Astrocyte (in vitro differentiated cells and primary cell): ENCODE measurements around the gene LRIG3. TPM values are rescaled to one million over a fixed set of nuclear protein-coding genes. Genes with fewer than 3 reads are reported as not detected.

Source experiments
- DNase-seq: peaks from one replicate; pipeline ENCODE4 v3.0.0-alpha.2; 2010; ENCODE audit warnings: low read depth
- FAIRE-seq: peaks from 2 replicates; lab custom pipeline; 2011; peaks lifted over from hg19 to GRCh38; lab: Jason Lieb, UNC
- H2AFZ ChIP-seq: 2 replicates; pipeline ENCODE4 v1.6.0; 2012; ENCODE audit warnings: low read depth, low read length, inconsistent platforms
- H3K27ac ChIP-seq: 2 replicates; pipeline ENCODE4 v1.5.1; 2011; ENCODE audit warnings: low read depth, low read length, inconsistent platforms
- H3K27me3 ChIP-seq: 2 replicates; pipeline ENCODE4 v1.6.0; 2011; ENCODE audit warnings: low read length, inconsistent platforms; ENCODE audit not compliant: insufficient read depth
- H3K36me3 ChIP-seq: 2 replicates; pipeline ENCODE4 v1.5.1; 2011; ENCODE audit warnings: low read length, inconsistent platforms; ENCODE audit not compliant: insufficient read depth
- H3K4me1 ChIP-seq: 2 replicates; pipeline ENCODE4 v1.5.1; 2011; ENCODE audit warnings: low read length, inconsistent platforms; ENCODE audit not compliant: insufficient read depth
- H3K4me2 ChIP-seq: 2 replicates; pipeline ENCODE4 v1.6.0; 2012; ENCODE audit warnings: low read length, inconsistent platforms
- H3K4me3 ChIP-seq: 2 replicates; pipeline ENCODE4 v1.5.1; 2011; ENCODE audit warnings: low read depth, mild to moderate bottlenecking, low read length, inconsistent platforms; ENCODE audit not compliant: insufficient read depth
- H3K79me2 ChIP-seq: 2 replicates; pipeline ENCODE4 v1.6.0; 2012; ENCODE audit warnings: mild to moderate bottlenecking, low read length, inconsistent platforms; ENCODE audit not compliant: insufficient read depth
- H3K9ac ChIP-seq: 2 replicates; pipeline ENCODE4 v1.6.0; 2012; ENCODE audit warnings: mild to moderate bottlenecking, low read length, inconsistent platforms
- H3K9me3 ChIP-seq: 2 replicates; pipeline ENCODE4 v1.5.1; 2012; ENCODE audit warnings: low read depth, mild to moderate bottlenecking, low read length, inconsistent platforms; ENCODE audit not compliant: insufficient read depth
- H4K20me1 ChIP-seq: 2 replicates; pipeline ENCODE4 v1.6.0; 2012; ENCODE audit warnings: low read length, inconsistent platforms; ENCODE audit not compliant: insufficient read depth
- H3K27ac Mint-ChIP-seq: one replicate; pipeline ENCODE4 v1.8.0; 2021; ENCODE audit warnings: mild to moderate bottlenecking, mixed read lengths; ENCODE audit not compliant: unreplicated experiment
- H3K27me3 Mint-ChIP-seq: one replicate; pipeline ENCODE4 v1.8.0; 2021; ENCODE audit warnings: low read depth, mixed read lengths; ENCODE audit not compliant: unreplicated experiment
- H3K36me3 Mint-ChIP-seq: one replicate; pipeline ENCODE4 v1.8.0; 2021; ENCODE audit warnings: low read depth, mixed read lengths; ENCODE audit not compliant: unreplicated experiment
- H3K4me1 Mint-ChIP-seq: one replicate; pipeline ENCODE4 v1.8.0; 2021; ENCODE audit warnings: low read depth, mixed read lengths; ENCODE audit not compliant: unreplicated experiment
- H3K4me3 Mint-ChIP-seq: one replicate; pipeline ENCODE4 v1.8.0; 2021; ENCODE audit warnings: mild to moderate bottlenecking, moderate library complexity, mixed read lengths; ENCODE audit not compliant: unreplicated experiment
- H3K9me3 Mint-ChIP-seq: one replicate; pipeline ENCODE4 v1.8.0; 2021; ENCODE audit warnings: mild to moderate bottlenecking, mixed read lengths; ENCODE audit not compliant: unreplicated experiment
- EZH2 ChIP-seq: IDR thresholded peaks from 2 replicates; pipeline ENCODE4 v1.6.1; 2012; ENCODE audit warnings: mild to moderate bottlenecking, low read length, inconsistent platforms; ENCODE audit not compliant: insufficient read depth
- total RNA-seq: library from RNA; stranded (reverse); gene quantifications from 2 replicates; pipeline ENCODE4 v1.2.1, GENCODE V29; 2021
- TF ChIP-seq, protein P1 (sequence below): IDR thresholded peaks from 2 replicates; pipeline ENCODE4 v1.5.1; 2011; ENCODE audit warnings: low read depth, mild to moderate bottlenecking, inconsistent platforms, low read length, moderate library complexity; ENCODE audit not compliant: insufficient read depth

The LRIG3 gene
- total RNA-seq, 1 donor from 2014 or later, result 96.0 TPM

DNA sequence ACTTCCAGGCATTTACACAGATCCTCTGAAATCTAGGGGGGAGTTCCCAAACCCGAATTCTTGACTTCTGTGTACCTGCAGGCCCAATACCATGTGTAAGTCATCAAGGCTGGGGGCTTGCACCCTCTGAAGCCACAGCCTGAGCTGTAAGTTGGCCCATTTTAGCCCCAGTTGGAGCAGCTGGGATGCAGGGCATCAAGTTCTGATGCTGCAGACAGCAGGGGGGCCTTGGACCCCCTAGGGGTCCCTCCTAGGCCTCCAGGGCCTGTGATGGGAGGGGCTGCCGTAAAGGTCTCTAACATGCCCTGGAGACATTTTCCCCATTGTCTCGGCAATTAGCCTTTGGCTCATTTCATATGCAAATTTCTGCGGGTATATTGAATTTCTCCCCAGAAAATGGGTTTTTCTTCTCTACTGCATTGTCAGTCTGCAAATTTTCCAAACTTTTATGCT is 59.5 kb downstream of the LRIG3 start:
- H3K4me3 ChIP-seq, result no peak overlapping the region
- Mint-ChIP-seq H3K4me1 (peaks cover 6% of the 10 kb centered on the region), H3K4me3 (no peak overlapping the region), H3K27ac (no peak overlapping the region), H3K36me3 (peaks cover 16% of the 10 kb centered on the region), H3K27me3 (no peaks in the 10 kb centered on the region), H3K9me3 (peaks cover 2% of the 10 kb centered on the region)
- peaks cover 5% of the 10 kb centered on the region for H3K36me3 ChIP-seq
- H2AFZ ChIP-seq, result no peak overlapping the region
- no peaks in the 10 kb centered on the region for H3K9me3 ChIP-seq
- H3K79me2 ChIP-seq, result no peaks in the 10 kb centered on the region
- H4K20me1 ChIP-seq, result no peaks in the 10 kb centered on the region
- no peak for FAIRE-seq
- no peak for DNase-seq
- no peaks in the 10 kb centered on the region for H3K27me3 ChIP-seq
- H3K9ac ChIP-seq, result no peak overlapping the region
- no peak overlapping the region for H3K27ac ChIP-seq
- H3K4me1 ChIP-seq, result no peaks in the 10 kb centered on the region
- no peak overlapping the region for H3K4me2 ChIP-seq
- TF ChIP-seq, protein P1, sequence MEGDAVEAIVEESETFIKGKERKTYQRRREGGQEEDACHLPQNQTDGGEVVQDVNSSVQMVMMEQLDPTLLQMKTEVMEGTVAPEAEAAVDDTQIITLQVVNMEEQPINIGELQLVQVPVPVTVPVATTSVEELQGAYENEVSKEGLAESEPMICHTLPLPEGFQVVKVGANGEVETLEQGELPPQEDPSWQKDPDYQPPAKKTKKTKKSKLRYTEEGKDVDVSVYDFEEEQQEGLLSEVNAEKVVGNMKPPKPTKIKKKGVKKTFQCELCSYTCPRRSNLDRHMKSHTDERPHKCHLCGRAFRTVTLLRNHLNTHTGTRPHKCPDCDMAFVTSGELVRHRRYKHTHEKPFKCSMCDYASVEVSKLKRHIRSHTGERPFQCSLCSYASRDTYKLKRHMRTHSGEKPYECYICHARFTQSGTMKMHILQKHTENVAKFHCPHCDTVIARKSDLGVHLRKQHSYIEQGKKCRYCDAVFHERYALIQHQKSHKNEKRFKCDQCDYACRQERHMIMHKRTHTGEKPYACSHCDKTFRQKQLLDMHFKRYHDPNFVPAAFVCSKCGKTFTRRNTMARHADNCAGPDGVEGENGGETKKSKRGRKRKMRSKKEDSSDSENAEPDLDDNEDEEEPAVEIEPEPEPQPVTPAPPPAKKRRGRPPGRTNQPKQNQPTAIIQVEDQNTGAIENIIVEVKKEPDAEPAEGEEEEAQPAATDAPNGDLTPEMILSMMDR, result no peak
- no peak for TF ChIP-seq EZH2

DNA sequence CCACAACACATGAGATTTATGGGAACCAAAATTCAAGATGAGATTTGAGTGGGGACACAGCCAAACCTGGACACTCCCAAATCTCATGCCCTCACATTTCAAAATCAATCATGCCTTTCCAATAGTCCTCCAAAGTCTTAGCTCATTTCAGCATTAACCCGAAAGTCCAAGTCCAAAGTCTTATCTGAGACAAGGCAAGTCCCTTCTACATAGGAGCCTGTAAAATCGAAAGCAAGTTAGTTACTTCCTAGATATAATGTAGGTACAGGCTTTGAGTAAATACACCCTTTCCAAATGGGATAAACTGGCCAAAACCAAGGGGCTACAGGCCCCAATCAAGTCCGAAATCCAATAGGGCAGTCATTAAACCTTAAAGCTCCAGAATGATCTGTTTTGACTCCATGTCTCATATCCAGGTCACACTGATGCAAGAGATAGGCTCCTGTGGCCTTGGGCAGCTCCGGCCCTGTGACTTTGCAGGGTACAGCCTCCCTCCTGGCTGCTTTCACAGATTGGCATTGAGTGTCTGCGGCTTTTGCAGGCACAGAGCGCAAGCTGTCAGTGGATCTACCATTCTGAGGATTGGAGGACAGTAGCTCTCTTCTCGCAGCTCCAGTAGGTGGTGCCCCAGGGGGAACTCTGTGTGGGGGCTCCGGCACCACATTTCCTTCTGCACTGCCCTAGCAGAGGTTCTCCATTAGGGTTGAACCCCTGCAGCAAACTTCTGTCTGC is 60.1 kb downstream of the LRIG3 start:
- FAIRE-seq, result no peak
- no peaks in the 10 kb centered on the region for H3K27me3 ChIP-seq
- no peak overlapping the region for H3K27ac Mint-ChIP-seq

More for the DNA sequence above, 60.1 kb downstream of the LRIG3 start:
- no peak overlapping the region for H3K4me3 Mint-ChIP-seq
- Histone ChIP-seq H3K4me1 (no peaks in the 10 kb centered on the region), H4K20me1 (no peaks in the 10 kb centered on the region), H3K4me2 (no peak overlapping the region), H3K9ac (no peak overlapping the region), H3K27ac (no peak overlapping the region), H3K36me3 (peaks cover 5% of the 10 kb centered on the region), H3K4me3 (no peak overlapping the region), H2AFZ (no peak overlapping the region), H3K79me2 (no peaks in the 10 kb centered on the region), H3K9me3 (no peaks in the 10 kb centered on the region)
- peaks cover 2% of the 10 kb centered on the region for H3K9me3 Mint-ChIP-seq
- peaks cover 6% of the 10 kb centered on the region for H3K4me1 Mint-ChIP-seq
- H3K36me3 Mint-ChIP-seq, result peaks cover 13% of the 10 kb centered on the region
- DNase-seq, result no peak
- no peaks in the 10 kb centered on the region for H3K27me3 Mint-ChIP-seq
- no peak for TF ChIP-seq EZH2
- TF ChIP-seq, protein P1, result no peak
